GM19455 (cell line): ENCODE data around the gene USO1.
A peak's percentile ranks its signal among the peaks of the same experiment; 100 is the strongest.
"Not testable (repeated sequence)": the region's sequence is repeated elsewhere in the genome, so short reads cannot be mapped to it uniquely, and the experiment has no call there.

Source experiments
- ATAC-seq: cut with Tn5 transposase; IDR thresholded peaks from one replicate; pipeline ENCODE4 v1.9.1; 2021; ENCODE audit not compliant: unreplicated experiment

The USO1 gene

GRCh38 chr4:75724066-75724866 lies at the start of gene USO1:
TSS of gene USO1 (plus strand) at chr4:75724577. CDS start at chr4:75724820, 243 bp downstream.
- ATAC-seq: peak; percentile 90

- no peak for ATAC-seq
Observed at GRCh38 chr4:75675004-75675531, 49.3 kb upstream of the USO1 start.

- ATAC-seq: no peak
Observed at GRCh38 chr4:75678473-75678872, 45.9 kb upstream of the USO1 start.

- ATAC-seq: no peak
Observed at GRCh38 chr4:75678965-75679364, 45.4 kb upstream of the USO1 start.

- no peak for ATAC-seq
Observed at GRCh38 chr4:75679876-75680575, 44.4 kb upstream of the USO1 start.

GRCh38 chr4:75683482-75684155 lies 40.8 kb upstream of the USO1 start:
- no peak for ATAC-seq

GRCh38 chr4:75685546-75686189 lies 38.7 kb upstream of the USO1 start:
- no peak for ATAC-seq

GRCh38 chr4:75686346-75686745 lies 38.0 kb upstream of the USO1 start:
- ATAC-seq: no peak

- ATAC-seq: not testable (repeated sequence)
Observed at GRCh38 chr4:75687125-75687524, 37.3 kb upstream of the USO1 start.

GRCh38 chr4:75692066-75692465 lies 32.3 kb upstream of the USO1 start:
- not testable (repeated sequence) for ATAC-seq

GRCh38 chr4:75696071-75696470 lies 28.3 kb upstream of the USO1 start:
- ATAC-seq: no peak

GRCh38 chr4:75696581-75696980 lies 27.8 kb upstream of the USO1 start:
- no peak for ATAC-seq

- peak; percentile 87 for ATAC-seq
Observed at GRCh38 chr4:75698162-75698962, 26.0 kb upstream of the USO1 start.

- ATAC-seq: peak; percentile 35
Observed at GRCh38 chr4:75698963-75699228, 25.5 kb upstream of the USO1 start.

- no peak for ATAC-seq
Observed at GRCh38 chr4:75699299-75699698, 25.1 kb upstream of the USO1 start.

GRCh38 chr4:75702919-75703411 lies 21.4 kb upstream of the USO1 start:
- no peak for ATAC-seq

- ATAC-seq: no peak
Observed at GRCh38 chr4:75705198-75705977, 19.0 kb upstream of the USO1 start.

GRCh38 chr4:75708218-75708691 lies 16.1 kb upstream of the USO1 start:
- no peak for ATAC-seq

GRCh38 chr4:75710246-75710645 lies 14.1 kb upstream of the USO1 start:
- no peak for ATAC-seq
